ENCODE results near the gene HIRIP3. TPM values are rescaled to one million over a fixed set of nuclear protein-coding genes. Genes with fewer than 3 reads are reported as not detected.

Gene HIRIP3
- total and polyA plus RNA-seq, 2 of the 4 experiments (the other 2 are of a cell fraction): 5.0 to 10.5 TPM

- POLR2A ChIA-PET (ENCODE audit: unreplicated experiment): no interaction called here
- peak within 1 kb of the TSS; percentile 42 for H3K4me3 ChIP-seq (ENCODE audit: insufficient read depth, low read depth, low read length)
- H3K23ac ChIP-seq (ENCODE audit: low read depth, low read length): no peak within 1 kb of the TSS
- H2BK5ac ChIP-seq (ENCODE audit: low read depth, low read length, poor library complexity, severe bottlenecking): no peak within 1 kb of the TSS
- no peaks in the 10 kb centered on the region for H3K9me1 ChIP-seq (ENCODE audit: insufficient read depth, low read length)
- no peak within 1 kb of the TSS for H3K9ac ChIP-seq (ENCODE audit: low read depth, low read length)
- no peaks in the 10 kb centered on the region; the same call in 1 of the 2 replicates for H4K20me1 ChIP-seq (ENCODE audit: insufficient read depth, low read length)
- no peak within 1 kb of the TSS for H2BK20ac ChIP-seq (ENCODE audit: low read depth, low read length)
- intact Hi-C loops (cut with micrococcal nuclease) (no loop called here), in situ Hi-C loops (cut with MboI; ENCODE audit: low sequenced_read_pairs) (no loop called here), dilution Hi-C loops (cut with HindIII; ENCODE audit: low sequenced_read_pairs, unreplicated experiment) (no loop called here)
- no peak within 1 kb of the TSS for H4K91ac ChIP-seq (ENCODE audit: insufficient read depth, low read depth, low read length)
- no peak within 1 kb of the TSS for H4K8ac ChIP-seq (ENCODE audit: low read depth in 2 of 2, low read length in 2 of 2)
- no peak within 1 kb of the TSS for H4K5ac ChIP-seq (ENCODE audit: low read depth, low read length)
- H3K27me3 ChIP-seq (ENCODE audit: control insufficient read depth, insufficient read depth, low read length): peaks cover 27% of the 10 kb centered on the region
- H2BK15ac ChIP-seq (ENCODE audit: low read depth, low read length): no peak within 1 kb of the TSS
- TF ChIP-seq MAFK (IDR thresholded peaks at IDR 0.05; ENCODE audit: low read depth, low read length) (no peak), CHD1 (IDR thresholded peaks at IDR 0.05; ENCODE audit: low read depth, low read length) (no peak), MAZ (IDR thresholded peaks at IDR 0.05; ENCODE audit: borderline replicate concordance, low read depth, low read length) (peak; percentile 34; the same call in 1 of the 2 replicates), FOS (IDR thresholded peaks at IDR 0.05; ENCODE audit: low read depth, low read length) (no peak), BHLHE40 (IDR thresholded peaks at IDR 0.05; ENCODE audit: low read depth, low read length) (no peak)
- no peaks in the 10 kb centered on the region for H3K79me1 ChIP-seq (ENCODE audit: low read depth in 1 of 2, low read length in 2 of 2)
- no peak within 1 kb of the TSS for H3K18ac ChIP-seq (ENCODE audit: low read depth, low read length)
- peak within 1 kb of the TSS; percentile 88 for H2AFZ ChIP-seq (replicated peaks; ENCODE audit: low read length, poor library complexity)
- H2AK9ac ChIP-seq (replicated peaks; ENCODE audit: low read depth, low read length, poor library complexity): peak within 1 kb of the TSS; percentile 78
- BruUV-seq (replicated peaks): no TSS peak
- no peak within 1 kb of the TSS for H3K27ac ChIP-seq (ENCODE audit: insufficient read depth, low read length)
- ATAC-seq (ENCODE audit: low read depth) (peak; percentile 73), DNase-seq (no peak)
- H2BK120ac ChIP-seq (ENCODE audit: low read depth, low read length): no peak within 1 kb of the TSS
- no peak within 1 kb of the TSS for H3K14ac ChIP-seq (replicated peaks; ENCODE audit: low read depth, low read length)
- H2AK5ac ChIP-seq (ENCODE audit: low read depth, low read length): no peak within 1 kb of the TSS
- H3K4me2 ChIP-seq (ENCODE audit: low read depth, low read length): peak within 1 kb of the TSS; percentile 92
- CTCF ChIA-PET: no interaction called here
- no peaks in the 10 kb centered on the region; the same call in 1 of the 2 replicates for H3K4me1 ChIP-seq (ENCODE audit: control insufficient read depth, insufficient read depth, low read length)
- no peak within 1 kb of the TSS for H3K56ac ChIP-seq (ENCODE audit: extremely low read depth, insufficient read depth, low read length)
- no peak within 1 kb of the TSS for H3K4ac ChIP-seq (ENCODE audit: low read depth, low read length)
- 8% methylated on average over 12 of the region's 99 CpGs; no CpG with 5 or more reads in 1 of the 2 experiments for WGBS, 2 experiments (ENCODE audit: extremely low coverage in 2 of 2, insufficient read length in 1 of 2)
- no peaks in the 10 kb centered on the region for H3K36me3 ChIP-seq (ENCODE audit: control insufficient read depth, insufficient read depth, low read length)
- H3K9me3 ChIP-seq (ENCODE audit: control insufficient read depth, insufficient read depth, low read length): no peaks in the 10 kb centered on the region
These were observed 15.7 kb upstream of the HIRIP3 start, which contains the start of gene DOC2A for GRCh38 chr16:30010844-30011713. Gene DOC2A, minus strand, starts transcription at chr16:30011027. Its CDS starts 805 bp downstream, at chr16:30010222.
